HL-60/S4 treated with retinoic acid at 250 ng/mL for 4 days and 3 days (cell line): ENCODE data around the gene MCM9.

ENCODE experiments used
- in situ Hi-C: fragments of 300-500 bp; cut with MboI; formaldehyde crosslinking; loops from 2 replicates; pipeline ENCODE4 v1.7.0; 2022; ENCODE audit warnings: low sequenced_read_pairs

Gene MCM9

GRCh38 chr6:118894425-118895260 lies 40.3 kb downstream of the MCM9 start:
- in situ Hi-C loops = no loop called here

DNA sequence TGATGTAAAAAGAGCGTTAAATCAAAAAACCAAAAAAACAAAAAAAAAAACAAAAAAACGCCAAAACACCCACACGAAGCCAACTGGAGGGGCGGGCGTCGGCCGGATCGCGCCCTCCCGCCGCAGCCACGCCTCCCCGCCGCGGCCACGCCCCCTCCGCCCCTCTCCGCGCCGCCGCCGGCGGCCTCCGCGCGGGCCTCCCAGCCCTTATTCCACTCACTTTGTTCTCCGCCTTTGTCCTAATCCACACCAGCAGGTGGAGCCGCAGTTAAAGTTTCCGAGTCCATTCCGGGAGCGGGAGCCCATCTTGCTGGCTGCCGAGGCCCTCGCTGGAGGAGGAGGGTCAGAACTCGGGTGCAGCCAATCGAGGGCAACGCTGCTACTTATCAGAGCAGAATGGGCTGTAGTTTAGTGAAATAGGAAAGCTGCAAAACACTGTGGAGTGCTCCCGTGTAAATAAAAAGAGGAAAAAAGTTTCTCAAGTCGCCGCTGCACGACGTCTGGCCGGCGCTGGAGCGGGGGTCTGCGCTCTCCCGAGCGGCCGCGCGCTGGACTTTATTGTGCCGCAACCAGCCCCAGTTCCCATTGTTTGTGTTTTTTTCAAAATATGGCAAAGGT lies 41.0 kb downstream of the MCM9 start, which contains the start of gene ASF1A:
ASF1A (plus strand) TSS at position 346 of the 618 bp plus-strand sequence; CDS start at position 608, 262 bp downstream.
- in situ Hi-C loops = no loop called here

DNA sequence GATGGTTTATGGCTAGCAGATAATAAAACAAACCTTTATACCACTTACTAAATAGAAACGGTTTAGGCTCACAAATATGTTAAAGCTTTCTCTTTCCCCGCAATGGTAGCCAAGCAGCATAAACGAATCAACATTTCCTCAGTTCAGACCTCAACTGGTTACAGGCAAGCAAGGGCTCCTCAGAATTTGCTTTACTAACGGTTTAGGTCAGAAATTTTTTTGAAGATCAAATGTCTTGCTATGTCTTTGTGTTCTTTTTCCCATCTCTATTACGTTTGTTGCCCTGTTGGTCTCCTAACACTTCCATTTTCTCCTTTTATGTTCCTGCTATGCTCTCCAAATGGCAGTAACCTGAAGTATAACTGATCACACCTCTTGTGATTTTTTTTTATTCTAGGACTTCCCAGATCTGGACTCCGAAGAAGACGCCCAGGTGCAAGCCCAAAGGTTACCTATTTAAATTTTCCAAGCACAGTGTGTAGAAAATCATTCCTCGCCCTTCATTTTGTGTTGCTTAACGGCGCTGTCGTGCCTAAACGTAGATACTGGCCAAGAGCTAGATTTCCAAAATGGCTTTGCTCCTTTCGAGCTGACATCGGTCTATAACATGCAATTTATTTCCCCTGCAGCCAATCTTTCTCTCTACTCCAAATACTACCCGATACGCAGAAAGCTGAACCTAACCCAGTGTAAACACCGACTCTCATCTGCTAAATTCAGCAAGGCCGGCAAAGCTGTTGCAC lies 41.7 kb downstream of the MCM9 start:
- in situ Hi-C loops = no loop called here

GRCh38 chr6:118892355-118892991 lies 42.5 kb downstream of the MCM9 start:
- in situ Hi-C loops = no loop called here

DNA sequence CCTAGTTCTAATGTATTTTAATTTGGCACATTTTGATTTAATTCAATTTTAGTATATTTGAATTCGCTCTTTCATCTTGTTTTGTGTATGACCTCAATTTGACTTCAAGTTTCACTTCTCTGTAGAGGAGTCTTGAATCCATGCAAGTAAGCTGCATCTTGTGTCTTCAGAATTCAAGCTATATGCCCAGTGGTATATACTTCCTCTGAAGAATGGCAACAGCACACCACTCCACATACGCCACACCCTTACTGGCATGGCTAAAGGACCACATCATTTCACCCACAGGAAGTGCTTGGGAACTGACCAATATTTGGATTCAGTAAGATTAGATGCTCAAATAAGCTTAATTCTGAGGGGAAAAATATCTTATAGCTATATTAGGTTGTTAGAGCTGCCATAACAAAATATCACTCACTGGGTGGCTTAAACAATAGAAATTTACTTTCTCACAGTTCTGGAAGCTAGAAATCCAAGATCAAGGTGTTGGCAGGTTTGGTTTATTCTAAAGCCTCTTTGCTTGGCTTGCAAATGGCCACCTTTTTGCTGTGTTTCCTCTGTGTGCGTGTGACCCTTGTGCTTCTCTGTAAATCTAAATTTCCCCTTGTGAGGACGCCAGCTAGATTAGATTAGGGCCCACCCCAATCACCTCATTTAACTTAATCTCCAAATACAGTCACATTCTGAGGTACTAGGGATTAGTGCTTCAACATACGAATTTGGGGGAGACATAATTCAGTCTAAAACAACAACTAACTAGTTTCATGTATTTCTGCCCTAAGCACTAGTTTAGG lies 43.8 kb downstream of the MCM9 start:
- in situ Hi-C loops = no loop called here

- in situ Hi-C loops = no loop called here
These were observed 45.8 kb downstream of the MCM9 start for GRCh38 chr6:118889163-118889562.

GRCh38 chr6:118886641-118887040 lies 48.3 kb downstream of the MCM9 start:
- in situ Hi-C loops = no loop called here

- in situ Hi-C loops = no loop called here
These were observed 52.5 kb downstream of the MCM9 start for GRCh38 chr6:118882314-118882905.

- in situ Hi-C loops = no loop called here
These were observed 53.3 kb downstream of the MCM9 start for GRCh38 chr6:118881440-118882313.

DNA sequence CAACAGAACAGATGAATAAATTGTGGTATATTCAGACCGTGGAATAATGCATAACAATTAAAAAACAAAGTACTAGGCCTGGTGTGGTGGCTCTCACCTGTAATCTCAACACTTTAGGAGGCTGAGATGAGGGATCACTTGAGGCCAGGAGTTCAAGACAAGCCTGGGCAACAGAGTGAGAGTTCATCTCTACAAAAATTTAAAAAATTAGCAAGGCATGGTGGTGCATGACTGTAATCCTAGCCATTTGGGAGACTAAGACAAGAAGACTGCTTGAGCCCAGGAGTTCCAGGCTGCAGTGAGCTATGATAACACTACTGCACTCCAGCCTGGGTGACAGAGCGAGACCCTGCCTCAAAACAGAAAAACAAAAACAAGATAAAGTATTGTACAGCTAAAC lies 57.2 kb downstream of the MCM9 start:
- in situ Hi-C loops = no loop called here

- in situ Hi-C loops = no loop called here
These were observed 58.1 kb downstream of the MCM9 start for GRCh38 chr6:118876814-118877213.

GRCh38 chr6:118876198-118876597 lies 58.8 kb downstream of the MCM9 start:
- in situ Hi-C loops = no loop called here

DNA sequence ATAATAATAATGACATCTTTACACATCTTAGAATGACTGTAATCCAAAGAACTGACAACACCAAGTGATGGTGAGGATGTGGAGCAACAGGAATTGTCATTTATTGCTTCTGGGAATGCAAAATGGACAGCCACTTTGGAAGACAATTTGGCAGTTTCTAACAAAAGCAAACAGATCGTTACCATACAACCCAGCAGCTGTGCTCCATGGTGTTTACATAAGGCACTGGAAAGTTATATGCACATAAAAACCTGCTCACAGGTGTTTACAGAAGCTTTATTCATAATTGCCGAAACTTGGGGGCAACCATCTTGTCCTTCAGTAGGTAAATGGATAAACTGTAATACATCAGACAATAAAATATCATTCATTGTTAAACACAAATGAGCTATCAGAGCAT lies 59.3 kb downstream of the MCM9 start:
- in situ Hi-C loops = no loop called here

DNA sequence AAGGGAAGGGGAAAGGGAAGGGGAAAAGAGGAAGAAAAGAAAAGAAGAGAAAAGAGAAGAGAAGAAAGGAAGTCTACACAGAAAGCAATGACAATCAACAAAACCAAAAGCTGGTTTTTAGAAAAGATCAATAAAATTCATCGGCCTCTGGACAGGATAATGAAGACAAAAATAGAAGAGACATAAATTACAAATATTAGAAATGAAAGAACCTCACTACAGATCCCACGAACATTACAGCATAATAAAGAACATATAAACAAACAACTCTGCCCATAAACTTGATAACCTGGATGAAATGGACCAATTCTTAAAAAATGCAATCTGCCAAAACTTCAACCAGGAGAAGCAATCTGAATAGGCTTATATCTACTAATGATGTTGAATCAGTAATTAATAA lies 61.7 kb downstream of the MCM9 start:
- in situ Hi-C loops = no loop called here

GRCh38 chr6:118872726-118873125 lies 62.2 kb downstream of the MCM9 start:
- in situ Hi-C loops = no loop called here

DNA sequence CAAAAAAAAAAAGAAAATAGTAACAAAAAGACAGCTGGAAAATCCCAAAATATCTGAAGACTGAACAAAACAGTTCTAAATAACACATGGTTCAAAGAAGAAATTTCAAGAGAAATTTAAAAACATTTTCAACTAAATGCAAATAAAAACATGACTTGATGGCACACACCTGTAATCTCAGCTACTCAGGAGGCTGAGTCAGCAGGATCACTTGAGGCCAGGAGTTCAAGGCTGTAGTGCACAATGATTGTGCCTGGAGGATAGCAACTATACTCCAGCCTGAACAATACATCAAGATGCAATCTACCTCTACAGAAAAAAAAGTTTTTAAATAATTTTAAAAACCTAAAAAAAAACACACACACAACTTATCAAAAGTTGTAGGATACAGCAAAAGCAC lies 62.6 kb downstream of the MCM9 start:
- in situ Hi-C loops = no loop called here

GRCh38 chr6:118871331-118871730 lies 63.6 kb downstream of the MCM9 start:
- in situ Hi-C loops = no loop called here

GRCh38 chr6:118869894-118870589 lies 64.9 kb downstream of the MCM9 start:
- in situ Hi-C loops = no loop called here
